ENCODE results near the gene NPDC1.

Gene NPDC1

GRCh38 chr9:137023157-137023556, 22.8 kb downstream of the NPDC1 start:
- no peak for DNase-seq

- no peak for DNase-seq
Observed at GRCh38 chr9:137022662-137023008, 23.3 kb downstream of the NPDC1 start.

DNA sequence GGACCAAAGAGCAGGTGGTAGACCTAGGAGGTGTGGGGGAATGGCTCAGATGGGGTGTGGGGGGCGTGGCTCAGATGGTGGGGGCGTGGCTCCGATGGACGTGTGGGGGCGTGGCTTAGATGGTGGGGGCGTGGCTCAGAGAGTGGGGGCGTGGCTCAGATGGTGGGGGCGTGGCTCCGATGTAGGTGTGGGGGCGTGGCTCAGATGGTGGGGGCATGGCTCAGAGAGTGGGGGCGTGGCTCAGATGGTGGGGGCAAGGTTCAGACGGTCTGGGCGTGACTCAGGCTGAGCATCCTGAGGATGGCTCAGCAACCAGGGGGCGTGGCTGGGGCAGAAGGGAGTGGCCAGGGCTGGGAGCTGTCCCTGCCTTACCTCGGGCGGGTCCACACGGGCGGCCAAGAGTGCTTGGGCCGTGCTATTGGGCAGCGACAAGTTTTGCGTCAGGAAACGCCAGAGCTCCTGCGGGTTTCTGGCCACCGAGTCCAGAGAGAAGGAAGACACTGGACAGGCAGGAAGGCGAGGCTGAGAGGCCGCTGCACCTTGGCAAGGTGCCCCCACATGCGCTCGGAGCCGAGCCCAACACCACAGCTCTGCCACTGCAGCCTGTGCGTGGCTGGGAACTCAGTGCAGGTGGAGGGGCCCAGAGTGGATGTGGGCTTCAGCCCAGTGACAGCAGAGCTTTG, 23.9 kb downstream of the NPDC1 start:
- no peak for DNase-seq

DNA sequence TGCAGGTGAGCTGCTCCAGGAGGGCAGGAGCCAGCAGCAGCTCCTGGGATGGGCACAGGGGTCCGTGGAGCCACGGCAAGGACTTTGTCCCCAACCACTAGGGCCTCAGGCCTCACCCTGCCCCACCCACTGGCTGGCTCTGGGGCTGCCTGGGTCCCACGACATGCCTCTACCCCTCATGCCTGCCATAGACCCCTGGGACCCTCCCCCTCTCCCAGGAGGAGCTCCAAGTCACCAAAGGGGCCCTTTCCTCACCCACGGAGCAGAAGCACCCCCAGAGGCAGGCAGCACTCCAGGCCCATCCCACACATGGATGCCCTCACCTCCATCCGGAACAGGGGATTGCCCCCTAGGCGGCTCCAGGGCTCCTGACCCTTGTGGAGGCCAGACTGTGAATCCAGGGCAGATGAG, 24.4 kb downstream of the NPDC1 start:
- DNase-seq, result no peak

DNA sequence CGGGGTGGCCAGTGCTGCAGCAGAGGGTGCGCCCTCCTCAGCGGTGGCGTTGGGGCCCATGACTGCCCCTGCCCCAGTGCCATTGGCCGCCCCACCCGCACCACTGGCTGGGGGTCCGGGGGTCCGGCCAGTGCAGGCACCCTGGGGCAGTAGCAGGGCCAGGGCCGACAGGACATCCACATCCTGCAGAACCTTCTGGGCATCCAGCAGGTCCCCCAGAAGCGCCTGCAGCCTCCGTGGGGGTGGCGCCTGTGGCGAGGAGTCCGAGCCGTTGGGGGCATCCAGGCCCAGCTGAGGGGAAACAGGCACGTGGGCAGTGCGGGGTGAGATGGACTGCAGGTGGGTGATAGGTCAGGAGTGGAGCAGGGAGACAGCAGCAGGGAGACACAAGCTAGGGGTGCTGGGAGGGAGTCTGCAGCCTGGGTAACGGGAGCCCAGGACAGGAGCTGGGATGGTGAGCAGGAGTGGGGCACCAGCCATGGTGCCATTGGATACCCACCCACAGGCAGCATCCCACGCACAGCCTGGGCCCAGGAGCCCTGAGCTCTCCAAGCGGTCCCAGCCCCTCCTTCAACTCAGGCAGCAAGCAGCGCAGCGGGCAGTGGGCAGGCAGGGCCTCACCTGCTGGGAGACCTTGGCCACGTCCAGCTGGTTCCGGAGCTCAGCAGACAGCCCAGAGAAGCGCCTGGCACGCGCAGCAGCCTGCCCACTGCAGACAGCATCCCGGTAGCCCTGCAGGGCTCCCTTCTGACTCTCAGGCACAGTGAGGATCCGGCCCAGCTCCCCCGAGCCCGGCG, 25.0 kb downstream of the NPDC1 start:
- no peak for DNase-seq

- no peak for DNase-seq
Observed at GRCh38 chr9:137019891-137020683, 25.9 kb downstream of the NPDC1 start.

DNA sequence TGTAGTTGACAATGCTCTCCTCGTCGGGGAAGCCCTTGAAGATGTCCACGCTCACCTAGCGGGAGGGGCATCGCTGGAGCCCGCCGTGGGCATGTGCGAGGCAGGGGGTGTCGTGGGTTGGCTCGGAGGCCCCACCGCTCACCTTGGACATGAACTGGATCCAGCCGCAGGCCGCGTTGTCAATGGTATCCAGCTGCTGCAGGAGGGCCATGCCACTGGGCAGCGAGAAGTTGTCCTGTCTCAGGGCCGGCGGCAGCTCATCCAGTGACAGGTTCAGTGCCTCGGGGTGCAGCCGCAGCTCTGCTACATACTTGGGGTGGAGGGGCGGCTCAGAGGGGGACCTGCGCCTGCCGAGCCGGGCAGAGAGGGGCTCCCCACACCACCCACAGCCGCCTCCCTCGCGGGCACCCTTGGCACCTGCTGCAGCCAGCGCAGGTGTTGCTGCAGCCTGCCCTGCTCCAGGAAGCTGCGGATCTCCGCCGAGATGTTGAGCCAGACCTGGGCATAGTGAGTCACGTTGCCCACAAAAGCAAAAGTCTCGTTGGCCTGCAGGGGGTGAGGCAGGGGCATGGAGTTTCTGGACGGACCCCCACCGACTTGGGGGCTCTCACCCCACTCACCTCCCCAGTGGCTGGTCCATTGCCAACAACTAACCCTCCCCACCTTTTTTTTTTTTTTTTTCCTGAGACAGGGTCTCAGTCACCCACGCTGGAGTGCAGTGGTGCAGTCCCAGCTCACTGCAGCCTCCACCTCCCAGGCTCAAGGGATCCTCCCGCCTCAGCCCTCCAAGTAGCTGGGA, 27.0 kb downstream of the NPDC1 start:
- no peak for DNase-seq

DNA sequence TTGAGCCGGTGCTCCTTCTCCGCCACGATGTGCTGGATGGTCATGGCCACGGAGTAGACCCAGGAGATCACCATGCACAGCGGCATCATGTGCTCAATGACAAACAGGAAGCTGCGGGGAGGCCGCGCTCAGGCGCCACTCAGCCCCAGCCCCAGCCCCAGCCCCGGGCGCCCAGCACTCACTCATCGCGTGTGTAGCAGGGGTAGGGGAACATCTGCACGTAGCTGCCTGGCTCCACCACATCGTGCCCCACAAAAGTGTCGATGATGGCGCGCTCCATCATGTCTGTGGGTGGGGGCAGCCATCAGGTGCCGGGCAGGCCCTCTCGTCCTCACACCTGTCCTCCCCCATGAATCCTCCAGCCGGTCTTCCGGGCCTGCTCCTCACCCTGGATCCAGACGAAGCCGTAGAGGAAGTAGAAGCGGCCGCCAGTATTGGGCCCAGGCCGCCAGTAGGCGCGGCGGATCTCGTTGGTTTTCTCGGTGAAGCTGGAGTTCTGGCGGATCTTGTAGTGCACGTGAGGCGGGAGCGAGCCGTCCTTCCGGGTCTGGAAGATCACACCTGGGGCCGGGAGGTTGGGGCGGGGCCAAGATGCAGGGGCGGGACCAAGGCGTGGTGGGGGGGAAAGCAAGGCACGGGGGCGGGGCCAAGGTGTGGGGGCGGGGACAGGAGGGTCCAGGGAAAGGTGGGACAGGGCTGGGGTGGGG, 28.0 kb downstream of the NPDC1 start:
- no peak for DNase-seq

DNA sequence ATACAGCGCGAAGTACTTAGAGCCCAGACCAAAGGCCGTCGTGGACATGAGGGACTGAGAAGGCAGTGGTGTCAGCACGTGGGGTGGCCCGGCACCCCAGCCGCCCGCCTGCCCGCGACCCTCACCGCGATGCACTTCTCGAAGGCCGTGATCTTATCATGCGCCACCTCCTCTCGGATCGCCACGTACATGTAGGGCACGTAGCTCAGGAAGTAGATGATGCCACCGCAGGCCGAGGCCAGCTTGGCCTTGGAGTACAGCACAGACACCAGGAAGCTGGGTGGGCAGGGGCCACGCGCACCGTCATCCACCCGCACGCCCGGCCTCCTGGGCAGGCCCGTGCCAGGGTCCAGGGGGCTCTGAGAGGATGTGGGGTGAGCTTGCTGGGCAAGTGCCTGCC, 28.9 kb downstream of the NPDC1 start:
- DNase-seq, result no peak

DNA sequence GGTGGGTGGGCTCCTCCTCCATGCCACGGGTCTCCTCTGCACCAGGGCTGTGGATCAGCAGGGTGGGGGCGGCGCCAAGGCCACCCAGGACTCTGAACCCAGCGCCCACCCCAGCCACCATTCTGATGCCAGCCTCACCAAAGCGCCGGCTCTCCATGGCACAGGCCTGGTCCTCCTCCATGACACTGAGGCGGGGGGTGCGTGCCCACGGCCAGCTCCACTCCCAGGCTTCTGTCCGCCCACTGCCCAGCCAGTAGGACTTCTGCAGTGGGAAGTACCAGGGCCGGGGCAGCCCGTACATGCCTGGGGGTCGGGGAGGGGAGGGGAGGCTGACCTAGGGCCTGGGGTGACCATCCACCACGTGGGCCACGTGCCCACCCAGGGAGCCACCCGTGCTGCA, 29.5 kb downstream of the NPDC1 start:
- no peak for DNase-seq

DNA sequence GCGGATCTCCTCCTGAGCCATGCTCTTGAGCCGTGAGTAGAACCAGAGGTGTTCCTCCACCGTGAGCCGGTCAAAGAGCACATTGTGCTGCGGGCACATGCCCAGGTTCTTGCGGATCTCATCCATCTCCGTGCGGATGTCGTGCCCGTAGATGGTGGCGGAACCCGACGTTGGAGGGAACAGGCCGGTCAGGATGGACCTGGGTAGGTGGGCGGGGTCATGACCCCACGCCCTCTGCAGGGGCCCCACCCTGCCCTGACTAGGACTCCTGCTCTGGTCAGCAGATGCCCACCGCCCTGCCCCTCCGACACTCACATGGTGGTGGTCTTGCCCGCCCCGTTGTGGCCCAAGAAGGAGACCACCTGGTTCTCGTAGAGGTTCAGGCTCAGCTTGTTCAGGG, 30.0 kb downstream of the NPDC1 start:
- DNase-seq, result no peak

DNA sequence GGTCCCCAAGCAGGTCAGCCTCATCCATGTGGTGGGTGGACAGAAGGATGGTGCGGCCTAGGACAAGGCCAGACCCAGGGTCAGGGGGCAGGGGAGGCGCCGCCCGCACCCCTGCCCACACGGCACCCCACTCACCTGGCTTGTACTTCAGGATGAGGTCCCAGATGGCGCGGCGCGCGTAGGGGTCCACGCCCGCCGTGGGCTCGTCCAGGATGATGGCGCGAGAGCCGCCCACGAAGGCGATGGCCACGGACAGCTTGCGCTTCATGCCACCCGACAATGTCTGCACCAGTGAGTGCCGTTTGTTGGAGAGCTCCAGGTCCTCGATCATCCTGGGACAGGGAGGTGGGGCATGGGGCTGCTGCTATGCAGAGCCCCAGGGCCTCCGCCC, 30.4 kb downstream of the NPDC1 start:
- no peak for DNase-seq

DNA sequence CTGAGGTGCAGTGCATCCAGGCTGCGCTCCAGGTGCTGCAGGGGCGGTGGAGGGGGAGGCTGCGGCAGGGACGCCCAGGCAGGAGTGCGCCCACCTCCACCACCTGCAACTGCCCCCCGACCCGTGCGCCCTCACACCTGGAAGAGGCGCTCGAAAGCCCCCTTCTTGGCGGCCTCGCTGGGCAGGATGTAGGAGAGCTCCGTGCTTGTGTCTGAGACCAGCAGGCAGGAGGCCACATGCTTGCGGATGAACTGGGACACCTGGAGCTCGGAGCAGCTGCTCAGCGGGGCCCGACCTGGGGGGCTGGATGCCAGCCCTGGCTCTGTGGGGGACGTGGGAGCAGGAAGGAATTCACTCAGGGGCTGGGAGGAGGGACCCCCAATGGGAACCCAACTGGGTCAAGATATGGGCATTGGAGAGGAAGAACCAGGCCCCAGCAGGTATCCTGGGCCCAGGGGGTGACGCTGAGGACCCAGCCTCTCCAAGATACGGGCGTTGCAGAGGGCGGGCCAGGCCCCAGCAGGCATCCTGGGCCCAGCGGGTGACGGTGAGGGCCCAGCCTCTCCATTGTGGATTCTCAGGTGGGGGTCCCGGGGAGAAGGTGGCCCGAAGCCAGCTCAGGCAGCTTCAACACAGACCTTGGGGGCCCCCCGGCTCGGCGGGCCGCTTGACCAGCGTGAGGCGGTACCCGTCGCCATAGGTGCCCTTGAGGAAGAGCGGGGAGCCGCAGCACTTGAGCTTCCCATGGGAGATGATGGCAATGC, 31.0 kb downstream of the NPDC1 start:
- DNase-seq, result no peak

DNA sequence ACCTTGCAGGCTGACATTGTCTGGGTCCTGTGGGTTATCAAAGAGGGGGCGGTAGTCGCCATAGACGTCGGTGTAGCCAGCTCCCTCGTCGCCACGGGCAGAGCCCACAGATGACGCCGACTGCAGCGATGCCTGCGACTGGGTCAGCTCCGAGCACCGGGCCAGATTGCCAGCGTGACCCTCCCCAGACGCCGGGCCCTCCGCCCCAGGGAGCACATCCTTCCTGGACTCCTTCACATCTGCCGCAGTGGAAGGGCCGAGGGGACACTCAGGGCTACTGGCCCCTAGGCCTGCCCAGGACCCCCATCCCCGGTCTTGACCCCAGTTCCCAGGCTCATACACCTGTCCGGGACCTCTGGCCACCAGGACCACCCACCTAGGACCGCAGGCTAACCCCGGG, 31.8 kb downstream of the NPDC1 start:
- no peak for DNase-seq

GRCh38 chr9:137013571-137013940, 32.4 kb downstream of the NPDC1 start:
- DNase-seq, result no peak

- DNase-seq, result no peak
Observed at GRCh38 chr9:137012694-137013570, 33.0 kb downstream of the NPDC1 start.

GRCh38 chr9:137011907-137012675, 33.9 kb downstream of the NPDC1 start:
- DNase-seq, result no peak

- no peak for DNase-seq
Observed at GRCh38 chr9:137011156-137011555, 34.8 kb downstream of the NPDC1 start.

DNA sequence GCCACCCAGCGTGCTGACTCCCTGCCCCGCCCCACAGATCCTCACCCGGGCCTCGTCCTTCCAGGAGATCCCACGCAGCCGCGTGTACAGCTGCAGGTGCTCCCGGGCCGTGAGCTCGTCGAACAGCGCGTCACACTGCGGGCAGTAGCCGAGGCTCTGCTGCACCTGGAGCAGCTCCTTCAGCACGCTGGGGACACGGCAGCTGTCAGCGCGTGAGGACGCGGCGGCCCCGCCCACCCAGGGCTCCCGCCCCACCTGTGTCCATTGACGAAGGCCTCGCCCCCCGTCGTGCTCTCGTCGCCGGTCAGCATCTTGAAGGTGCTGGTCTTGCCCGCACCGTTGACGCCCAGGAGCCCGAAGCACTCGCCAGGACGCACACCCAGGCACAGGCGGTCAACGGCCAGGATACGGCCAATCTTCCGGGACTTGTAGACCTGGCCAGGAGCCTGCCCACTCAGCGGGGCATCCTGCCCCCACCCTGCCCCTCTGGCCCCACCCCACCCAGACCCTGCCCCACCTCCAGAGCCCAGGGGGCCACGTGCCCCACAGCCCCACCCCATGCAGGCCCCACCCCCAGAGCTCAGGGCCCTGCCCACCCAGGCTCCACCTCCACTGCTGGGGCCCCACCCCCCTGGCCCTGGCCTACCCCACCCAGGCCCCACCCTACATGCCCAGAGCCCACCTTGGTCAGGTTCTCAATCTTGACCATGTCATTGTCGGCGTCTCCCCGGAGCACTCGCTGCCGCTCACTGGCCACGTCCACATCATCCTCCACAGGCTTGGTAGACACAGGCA, 35.8 kb downstream of the NPDC1 start:
- DNase-seq, result peak; percentile 73

Measured in 8988T (cell line).